Uterus (tissue), 4 donors: ENCODE measurements around the gene SLFN12L. TPM values are rescaled to one million over a fixed set of nuclear protein-coding genes. Genes with fewer than 3 reads are reported as not detected.

Source experiments
- DNase-seq, 2 donors: peaks; one replicate each; pipeline ENCODE4 v3.0.0-alpha.2; 2019 to 2020
- H3K27ac ChIP-seq, 2 donors: fragments of 200-600 bp; sonication (generic); 1 replicate in 1 of 2; 2 replicates in 1 of 2; pipeline ENCODE4 v1.5.1; 2016 to 2018
- H3K27me3 ChIP-seq, 2 donors: fragments of 200-600 bp; sonication (generic); one replicate each; pipeline ENCODE4 v1.5.1; 2018 to 2019; ENCODE audit warnings: control low read depth in 1 of 2
- H3K36me3 ChIP-seq, 2 donors: fragments of 200-600 bp; sonication (generic); one replicate each; pipeline ENCODE4 v1.5.1; 2019; ENCODE audit warnings: control low read depth in 1 of 2
- H3K4me1 ChIP-seq, 2 donors: fragments of 200-600 bp; sonication (generic); one replicate each; pipeline ENCODE4 v1.5.1; 2018 to 2019; ENCODE audit warnings: control low read depth in 1 of 2
- H3K4me3 ChIP-seq, 2 donors: fragments of 200-600 bp; sonication (generic); 1 replicate in 1 of 2; 2 replicates in 1 of 2; pipeline ENCODE4 v1.5.1; 2018 to 2019; ENCODE audit warnings: mild to moderate bottlenecking in 1 of 2
- H3K9me3 ChIP-seq, 2 donors: fragments of 200-600 bp; sonication (generic); one replicate each; pipeline ENCODE4 v1.5.1; 2019; ENCODE audit warnings: control low read depth in 1 of 2
- CTCF ChIP-seq, 4 experiments: fragments of 200-600 bp in 2 of 4; fragments of 450-650 bp in 2 of 4; sonication (generic) in 2 of 4; IDR thresholded peaks; one replicate each; pipeline ENCODE4 v1.5.1; 2016 to 2019; ENCODE audit warnings: antibody characterized with exemption in 4 of 4, mild to moderate bottlenecking in 2 of 4, moderate library complexity in 1 of 4
- POLR2A ChIP-seq, 2 donors: fragments of 450-650 bp; IDR thresholded peaks; one replicate each; pipeline ENCODE4 v1.6.1; 2016; ENCODE audit warnings: antibody characterized with exemption in 2 of 2, mild to moderate bottlenecking in 1 of 2, moderate library complexity in 1 of 2
- intact Hi-C: fragments of 100-400 bp; cut with DNase I; formaldehyde crosslinking; loops from one replicate; pipeline ENCODE4 v1.15.1; 2023; ENCODE audit warnings: low total_unique reads
- total RNA-seq, 4 donors: library from RNA; depleted of rRNA in 3 of 4; stranded (reverse); fragments of >200 nt in 3 of 4; gene quantifications; one replicate each; pipeline versions ENCODE4 v1.1.0 to v1.2.4, GENCODE V29; 2014 to 2023
- donor health status: DM: yes; HTN: yes; CAD: no.

Gene SLFN12L
- total RNA-seq, 4 donors from 2014 or later, result 0.55 to 2.8 (median 1.4) TPM

- DNase-seq, result no peak
- H3K36me3 ChIP-seq, result no peaks in the 10 kb centered on the region
- H3K4me1 ChIP-seq, result no peaks in the 10 kb centered on the region
- H3K27ac ChIP-seq, result no peak overlapping the region
- H3K4me3 ChIP-seq, result no peak overlapping the region
- intact Hi-C loops, result no loop called here
- H3K27me3 ChIP-seq, result no peaks in the 10 kb centered on the region
- no peaks in the 10 kb centered on the region for H3K9me3 ChIP-seq
- TF ChIP-seq CTCF (IDR thresholded peaks at IDR 0.05) (no peak), POLR2A (IDR thresholded peaks at IDR 0.05) (no peak)
Measured at GRCh38 chr17:35546487-35546886, 9.0 kb upstream of the SLFN12L start.

GRCh38 chr17:35545150-35545549 is 7.7 kb upstream of the SLFN12L start:
- H3K4me1 ChIP-seq, result no peaks in the 10 kb centered on the region
- H3K36me3 ChIP-seq, result no peaks in the 10 kb centered on the region
- H3K4me3 ChIP-seq, result no peak overlapping the region
- no peak for DNase-seq
- TF ChIP-seq POLR2A (IDR thresholded peaks at IDR 0.05) (no peak), CTCF (IDR thresholded peaks at IDR 0.05) (no peak)
- no peaks in the 10 kb centered on the region for H3K27me3 ChIP-seq
- no peaks in the 10 kb centered on the region for H3K9me3 ChIP-seq
- H3K27ac ChIP-seq, result no peak overlapping the region
- intact Hi-C loops, result no loop called here

GRCh38 chr17:35543856-35544255 is 6.4 kb upstream of the SLFN12L start:
- TF ChIP-seq POLR2A (IDR thresholded peaks at IDR 0.05), result no peak
- TF ChIP-seq CTCF (IDR thresholded peaks at IDR 0.05), result no peak
- intact Hi-C loops, result no loop called here
- no peak overlapping the region for H3K27ac ChIP-seq
- H3K4me1 ChIP-seq, result no peaks in the 10 kb centered on the region
- H3K9me3 ChIP-seq, result no peaks in the 10 kb centered on the region
- H3K36me3 ChIP-seq, result no peaks in the 10 kb centered on the region
- no peak overlapping the region for H3K4me3 ChIP-seq
- H3K27me3 ChIP-seq, result no peaks in the 10 kb centered on the region
- DNase-seq, result no peak

- H3K36me3 ChIP-seq, result no peaks in the 10 kb centered on the region
- no peaks in the 10 kb centered on the region for H3K27me3 ChIP-seq
- H3K4me1 ChIP-seq, result no peaks in the 10 kb centered on the region
- no peak overlapping the region for H3K27ac ChIP-seq
- H3K9me3 ChIP-seq, result no peaks in the 10 kb centered on the region
- H3K4me3 ChIP-seq, result no peak overlapping the region
- no peak for DNase-seq
- intact Hi-C loops, result no loop called here
- TF ChIP-seq CTCF (IDR thresholded peaks at IDR 0.05) (no peak), POLR2A (IDR thresholded peaks at IDR 0.05) (no peak)
Measured at GRCh38 chr17:35542990-35543389, 5.5 kb upstream of the SLFN12L start.

GRCh38 chr17:35541434-35541833 is 4.0 kb upstream of the SLFN12L start:
- no peak overlapping the region for H3K4me3 ChIP-seq
- intact Hi-C loops, result no loop called here
- DNase-seq, result no peak
- no peaks in the 10 kb centered on the region for H3K27me3 ChIP-seq
- no peaks in the 10 kb centered on the region for H3K9me3 ChIP-seq
- no peaks in the 10 kb centered on the region for H3K36me3 ChIP-seq
- peak overlapping the region; percentile 55 to 66 for H3K27ac ChIP-seq
- no peaks in the 10 kb centered on the region for H3K4me1 ChIP-seq
- TF ChIP-seq CTCF (IDR thresholded peaks at IDR 0.05) (no peak), POLR2A (IDR thresholded peaks at IDR 0.05) (no peak)
